HG02970 (cell line): ENCODE measurements around the gene TXNDC9.
"Not testable (repeated sequence)": the region's sequence is repeated elsewhere in the genome, so short reads cannot be mapped to it uniquely, and the experiment has no call there.

Source experiments
- ATAC-seq: cut with Tn5 transposase; IDR thresholded peaks from one replicate; pipeline ENCODE4 v1.9.1; 2021; ENCODE audit warnings: mild to moderate bottlenecking, moderate library complexity, moderate number of reproducible peaks; ENCODE audit not compliant: unreplicated experiment, low FRiP score

Gene TXNDC9

GRCh38 chr2:99335911-99336803 lies at the start of gene TXNDC9:
Gene TXNDC9, minus strand, starts transcription at chr2:99336333. Its CDS starts 3,123 bp downstream, at chr2:99333210.
- ATAC-seq = peak; percentile 70

- ATAC-seq = no peak
Measured at GRCh38 chr2:99382143-99382542, 46.0 kb upstream of the TXNDC9 start.

- no peak for ATAC-seq
Measured at GRCh38 chr2:99380376-99381010, 44.4 kb upstream of the TXNDC9 start.

- ATAC-seq = no peak
Measured at GRCh38 chr2:99377879-99378278, 41.7 kb upstream of the TXNDC9 start.

GRCh38 chr2:99376254-99376864 lies 40.2 kb upstream of the TXNDC9 start:
- ATAC-seq = no peak

GRCh38 chr2:99374747-99375146 lies 38.6 kb upstream of the TXNDC9 start:
- no peak for ATAC-seq

GRCh38 chr2:99373144-99373543 lies 37.0 kb upstream of the TXNDC9 start:
- ATAC-seq = no peak

- not testable (repeated sequence) for ATAC-seq
Measured at GRCh38 chr2:99368854-99369253, 32.7 kb upstream of the TXNDC9 start.

- no peak for ATAC-seq
Measured at GRCh38 chr2:99365661-99366060, 29.5 kb upstream of the TXNDC9 start.

GRCh38 chr2:99356853-99357252 lies 20.7 kb upstream of the TXNDC9 start:
- ATAC-seq = no peak

- not testable (repeated sequence) for ATAC-seq
Measured at GRCh38 chr2:99354825-99355224, 18.7 kb upstream of the TXNDC9 start.

GRCh38 chr2:99354070-99354469 lies 17.9 kb upstream of the TXNDC9 start:
- ATAC-seq = no peak

GRCh38 chr2:99350194-99350593 lies 14.1 kb upstream of the TXNDC9 start:
- ATAC-seq = no peak

- no peak for ATAC-seq
Measured at GRCh38 chr2:99348173-99348572, 12.0 kb upstream of the TXNDC9 start.

GRCh38 chr2:99346218-99346617 lies 10.1 kb upstream of the TXNDC9 start:
- ATAC-seq = no peak

GRCh38 chr2:99345446-99345845 lies 9.3 kb upstream of the TXNDC9 start:
- ATAC-seq = not testable (repeated sequence)

GRCh38 chr2:99342536-99342935 lies 6.4 kb upstream of the TXNDC9 start:
- ATAC-seq = no peak

- ATAC-seq = no peak
Measured at GRCh38 chr2:99340669-99341236, 4.6 kb upstream of the TXNDC9 start.

GRCh38 chr2:99338029-99338585 lies 2.0 kb upstream of the TXNDC9 start:
- ATAC-seq = no peak

- ATAC-seq = peak; percentile 52
Measured at GRCh38 chr2:99337113-99338028, 1.2 kb upstream of the TXNDC9 start, which contains the start of gene EIF5B. Gene EIF5B, plus strand, starts transcription at chr2:99337389. Its CDS starts 166 bp downstream, at chr2:99337555.
